GM19438 (cell line): ENCODE measurements around the gene RFC3.

Source experiments
- ATAC-seq: cut with Tn5 transposase; IDR thresholded peaks from one replicate; pipeline ENCODE4 v1.9.1; 2021; ENCODE audit warnings: low read depth; ENCODE audit not compliant: unreplicated experiment

The RFC3 gene

GRCh38 chr13:33863188-33863789 is 45.3 kb downstream of the RFC3 start:
- no peak for ATAC-seq

- peak; percentile 92 for ATAC-seq
Measured at GRCh38 chr13:33865945-33866344, 48.0 kb downstream of the RFC3 start.

- ATAC-seq: no peak
Measured at GRCh38 chr13:33867472-33867871, 49.5 kb downstream of the RFC3 start.

GRCh38 chr13:33868343-33868994 is 50.5 kb downstream of the RFC3 start:
- no peak for ATAC-seq

GRCh38 chr13:33869005-33869404 is 51.1 kb downstream of the RFC3 start:
- no peak for ATAC-seq

GRCh38 chr13:33870046-33870668 is 52.2 kb downstream of the RFC3 start:
- no peak for ATAC-seq

GRCh38 chr13:33871207-33872004 is 53.5 kb downstream of the RFC3 start:
- no peak for ATAC-seq

- ATAC-seq: no peak
Measured at GRCh38 chr13:33872005-33872351, 54.0 kb downstream of the RFC3 start.

- no peak for ATAC-seq
Measured at GRCh38 chr13:33873251-33873908, 55.4 kb downstream of the RFC3 start.

GRCh38 chr13:33874871-33875270 is 56.9 kb downstream of the RFC3 start:
- ATAC-seq: no peak

GRCh38 chr13:33875618-33876401 is 57.9 kb downstream of the RFC3 start:
- ATAC-seq: no peak

GRCh38 chr13:33876716-33877394 is 58.9 kb downstream of the RFC3 start:
- ATAC-seq: no peak

- no peak for ATAC-seq
Measured at GRCh38 chr13:33879118-33879517, 61.2 kb downstream of the RFC3 start.

GRCh38 chr13:33882804-33883203 is 64.9 kb downstream of the RFC3 start:
- no peak for ATAC-seq

- ATAC-seq: no peak
Measured at GRCh38 chr13:33884531-33885220, 66.7 kb downstream of the RFC3 start.
